ENCODE measurements around the gene EHF. TPM values are rescaled to one million over a fixed set of nuclear protein-coding genes. Genes with fewer than 3 reads are reported as not detected.

The EHF gene
- total RNA-seq, 1 donor from 2014 or later: 2.8 TPM

Other genes with a start within 250 kb of the EHF start
- gene CAT, start 182.2 kb upstream of the EHF start, total RNA-seq: 363 TPM
- 0.10 TPM for gene ELF5, start 107.3 kb upstream of the EHF start, total RNA-seq